ENCODE results near the gene NABP1. TPM values are rescaled to one million over a fixed set of nuclear protein-coding genes. Genes with fewer than 3 reads are reported as not detected.

Gene NABP1
- total RNA-seq, 1 donor from 2014 or later, result 13.5 TPM

DNA sequence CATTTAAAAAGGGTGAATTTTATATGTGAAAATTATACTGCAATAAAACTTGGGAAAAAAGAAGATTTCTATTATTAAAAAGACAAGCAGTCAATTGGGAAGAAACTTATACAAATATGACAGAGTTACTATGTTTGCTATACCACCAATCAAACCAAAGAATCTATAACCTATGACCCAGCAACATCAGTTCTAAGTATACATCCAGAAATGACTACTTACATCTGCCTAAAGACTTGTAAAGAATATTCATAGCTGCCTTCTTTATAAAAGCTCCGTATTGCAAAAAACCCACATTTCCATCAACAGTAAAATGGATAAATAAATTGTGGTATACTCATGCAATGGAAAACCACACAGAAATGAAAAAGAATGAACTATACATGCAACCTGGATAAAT, 32.9 kb upstream of the NABP1 start:
- Mint-ChIP-seq H3K4me1 (peaks cover 10% of the 10 kb centered on the region), H3K27me3 (ENCODE audit: low read depth) (no peaks in the 10 kb centered on the region), H3K9me3 (no peaks in the 10 kb centered on the region), H3K36me3 (no peaks in the 10 kb centered on the region), H3K4me3 (no peak overlapping the region), H3K27ac (no peak overlapping the region)
- TF ChIP-seq, protein P1, sequence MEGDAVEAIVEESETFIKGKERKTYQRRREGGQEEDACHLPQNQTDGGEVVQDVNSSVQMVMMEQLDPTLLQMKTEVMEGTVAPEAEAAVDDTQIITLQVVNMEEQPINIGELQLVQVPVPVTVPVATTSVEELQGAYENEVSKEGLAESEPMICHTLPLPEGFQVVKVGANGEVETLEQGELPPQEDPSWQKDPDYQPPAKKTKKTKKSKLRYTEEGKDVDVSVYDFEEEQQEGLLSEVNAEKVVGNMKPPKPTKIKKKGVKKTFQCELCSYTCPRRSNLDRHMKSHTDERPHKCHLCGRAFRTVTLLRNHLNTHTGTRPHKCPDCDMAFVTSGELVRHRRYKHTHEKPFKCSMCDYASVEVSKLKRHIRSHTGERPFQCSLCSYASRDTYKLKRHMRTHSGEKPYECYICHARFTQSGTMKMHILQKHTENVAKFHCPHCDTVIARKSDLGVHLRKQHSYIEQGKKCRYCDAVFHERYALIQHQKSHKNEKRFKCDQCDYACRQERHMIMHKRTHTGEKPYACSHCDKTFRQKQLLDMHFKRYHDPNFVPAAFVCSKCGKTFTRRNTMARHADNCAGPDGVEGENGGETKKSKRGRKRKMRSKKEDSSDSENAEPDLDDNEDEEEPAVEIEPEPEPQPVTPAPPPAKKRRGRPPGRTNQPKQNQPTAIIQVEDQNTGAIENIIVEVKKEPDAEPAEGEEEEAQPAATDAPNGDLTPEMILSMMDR (IDR thresholded peaks at IDR 0.05; ENCODE audit: unreplicated experiment), result no peak
- DNase-seq (ENCODE audit: low spot score in 2 of 2, unreplicated experiment in 2 of 2), result no peak

DNA sequence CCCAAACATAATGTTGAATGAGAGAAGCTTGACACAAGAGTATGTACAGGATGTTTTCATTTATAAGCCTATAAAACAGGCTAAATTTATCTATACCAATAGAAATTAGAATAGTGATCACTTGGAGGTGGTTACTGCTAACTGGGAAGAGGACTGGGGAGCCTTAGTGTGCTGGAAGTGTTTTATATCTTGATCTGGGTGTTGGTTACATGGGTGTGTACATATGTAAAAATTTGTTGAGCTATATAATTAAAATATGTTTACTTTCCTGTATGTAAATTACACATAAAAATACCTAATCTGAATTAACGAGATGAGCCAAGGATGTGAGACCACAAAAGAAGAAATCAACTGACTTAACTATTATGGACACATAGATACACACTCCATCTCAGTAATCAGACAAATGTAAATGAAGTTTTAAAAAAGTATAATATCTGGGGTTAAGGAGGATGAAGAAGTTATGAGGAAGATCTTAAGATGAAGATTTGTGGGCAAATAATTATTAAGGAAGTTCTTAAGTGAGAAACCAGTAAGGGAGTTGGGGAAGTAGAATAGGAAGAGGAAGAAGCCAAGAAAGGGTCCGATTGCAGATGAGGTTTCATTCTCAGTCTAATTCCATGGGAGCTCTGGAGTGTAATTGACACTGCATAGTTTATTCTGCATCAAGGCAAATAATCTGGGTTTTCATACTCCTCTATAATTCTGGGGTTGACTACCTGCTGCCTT, 32.3 kb upstream of the NABP1 start:
- peaks cover 10% of the 10 kb centered on the region for H3K4me1 Mint-ChIP-seq
- H3K4me3 Mint-ChIP-seq, result no peak overlapping the region
- no peaks in the 10 kb centered on the region for H3K36me3 Mint-ChIP-seq
- H3K27ac Mint-ChIP-seq, result no peak overlapping the region
- H3K9me3 Mint-ChIP-seq, result no peaks in the 10 kb centered on the region
- H3K27me3 Mint-ChIP-seq (ENCODE audit: low read depth), result no peaks in the 10 kb centered on the region
- no peak for DNase-seq (ENCODE audit: low spot score in 2 of 2, unreplicated experiment in 2 of 2)
- TF ChIP-seq, protein P1 (IDR thresholded peaks at IDR 0.05; ENCODE audit: unreplicated experiment), result no peak

DNA sequence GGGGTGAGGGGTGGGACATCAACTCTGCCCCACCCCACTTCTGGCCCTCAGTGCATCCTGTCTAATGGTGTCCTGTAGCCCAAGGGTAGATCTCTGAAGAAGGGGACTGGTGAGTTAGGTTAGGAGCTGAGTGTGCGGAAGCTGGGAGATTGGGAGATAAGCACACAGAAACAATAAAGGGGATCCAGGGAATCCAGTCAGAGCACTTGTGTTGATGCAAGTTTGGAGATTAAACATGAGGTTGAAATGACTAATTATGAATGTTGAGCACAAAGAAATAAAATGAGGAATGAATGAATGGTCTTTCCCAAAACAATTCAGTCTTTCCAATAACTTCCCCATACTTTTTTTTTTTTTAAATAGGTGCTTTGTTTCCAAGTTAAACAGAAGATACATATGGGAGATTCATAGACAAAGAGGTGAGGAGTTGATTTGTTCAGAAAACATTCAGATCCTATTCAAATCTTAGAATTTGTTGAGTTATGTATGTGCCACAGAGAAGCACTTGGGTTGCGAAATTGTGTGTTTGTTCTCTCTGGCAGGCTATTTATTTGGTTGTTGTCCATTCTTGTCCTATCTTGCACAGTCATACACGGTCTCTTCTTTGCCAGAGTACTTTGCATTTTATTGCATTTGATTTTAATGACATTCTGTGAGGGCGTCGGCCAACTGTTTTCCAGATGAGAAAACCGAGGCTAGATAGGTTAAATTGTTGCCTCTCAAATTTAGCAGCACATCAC, 31.6 kb upstream of the NABP1 start:
- Mint-ChIP-seq H3K36me3 (no peaks in the 10 kb centered on the region), H3K9me3 (no peaks in the 10 kb centered on the region), H3K4me1 (peaks cover 10% of the 10 kb centered on the region), H3K27me3 (ENCODE audit: low read depth) (no peaks in the 10 kb centered on the region), H3K27ac (no peak overlapping the region), H3K4me3 (no peak overlapping the region)
- TF ChIP-seq, protein P1 (IDR thresholded peaks at IDR 0.05; ENCODE audit: unreplicated experiment), result no peak
- no peak for DNase-seq (ENCODE audit: low spot score in 2 of 2, unreplicated experiment in 2 of 2)

DNA sequence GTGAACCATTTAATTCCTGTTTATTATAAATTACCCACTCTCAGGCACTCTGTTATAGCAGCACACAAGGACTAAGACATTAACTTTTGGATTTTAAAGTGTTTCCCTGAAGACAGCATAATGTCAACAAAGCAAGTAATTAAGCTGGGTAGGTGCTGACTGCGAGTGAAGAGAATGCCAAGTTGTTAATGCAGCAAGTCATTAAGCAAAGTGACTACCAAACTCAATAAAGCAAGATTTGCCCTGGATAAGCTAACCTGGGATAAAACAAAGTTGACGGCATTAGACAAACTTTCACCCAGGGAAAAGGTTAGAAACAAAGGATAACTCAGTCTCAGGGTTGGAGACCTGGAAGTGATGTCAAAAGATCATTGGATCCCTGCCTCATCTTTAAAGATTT, 28.4 kb upstream of the NABP1 start:
- Mint-ChIP-seq H3K36me3 (no peaks in the 10 kb centered on the region), H3K9me3 (peaks cover 5% of the 10 kb centered on the region), H3K27me3 (ENCODE audit: low read depth) (no peaks in the 10 kb centered on the region), H3K4me3 (no peak overlapping the region), H3K27ac (no peak overlapping the region), H3K4me1 (no peaks in the 10 kb centered on the region)
- TF ChIP-seq, protein P1 (IDR thresholded peaks at IDR 0.05; ENCODE audit: unreplicated experiment), result no peak
- no peak for DNase-seq (ENCODE audit: low spot score in 2 of 2, unreplicated experiment in 2 of 2)

DNA sequence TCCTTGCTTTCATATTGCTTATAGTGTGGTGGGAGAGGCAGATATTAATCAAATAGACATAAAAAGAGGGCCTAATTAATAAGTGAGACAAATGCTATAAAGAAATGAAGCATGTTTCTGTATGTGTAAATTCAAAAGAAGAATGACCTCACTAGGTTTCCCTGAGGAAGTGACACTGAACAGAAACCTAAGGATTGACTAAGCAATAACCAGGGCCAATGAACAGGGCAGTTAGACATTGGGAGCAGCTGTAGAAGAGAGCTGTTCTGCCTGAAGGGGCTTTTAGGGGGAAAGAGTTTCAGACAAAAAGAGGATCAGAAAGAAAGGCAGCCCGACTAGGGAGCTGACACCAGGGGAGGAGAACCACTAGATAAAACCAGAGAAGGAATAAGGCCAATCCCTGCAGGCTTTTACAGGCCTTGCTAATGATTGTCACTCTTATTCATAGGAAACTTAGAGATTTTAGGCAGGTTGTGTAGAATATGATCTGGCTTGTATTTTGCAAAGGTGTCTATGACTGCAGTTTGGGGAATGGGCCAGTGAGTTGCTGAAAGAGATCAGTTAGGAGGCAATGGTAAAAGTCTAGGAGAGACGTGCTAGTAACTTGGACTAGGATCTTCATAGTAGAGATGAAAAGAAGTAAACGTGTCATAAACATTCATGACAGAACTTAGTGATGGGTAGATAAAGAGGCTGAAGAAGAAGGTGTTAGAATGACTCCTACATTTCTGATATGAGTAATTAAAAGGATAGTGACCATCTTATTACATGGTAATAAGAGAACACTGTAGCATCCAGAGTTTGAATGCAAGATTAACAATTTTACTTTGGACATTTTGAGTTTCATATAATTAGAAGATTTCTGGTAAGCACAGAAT, 26.8 kb upstream of the NABP1 start:
- TF ChIP-seq, protein P1 (IDR thresholded peaks at IDR 0.05; ENCODE audit: unreplicated experiment), result no peak
- Mint-ChIP-seq H3K9me3 (peaks cover 5% of the 10 kb centered on the region), H3K27me3 (ENCODE audit: low read depth) (no peaks in the 10 kb centered on the region), H3K4me1 (no peaks in the 10 kb centered on the region), H3K27ac (no peak overlapping the region), H3K4me3 (no peak overlapping the region), H3K36me3 (no peaks in the 10 kb centered on the region)
- no peak for DNase-seq (ENCODE audit: low spot score in 2 of 2, unreplicated experiment in 2 of 2)
